Large intestine (tissue), 3 donors: ENCODE results near the gene SASH1. TPM values are rescaled to one million over a fixed set of nuclear protein-coding genes. Genes with fewer than 3 reads are reported as not detected.
"Not testable (repeated sequence)": the region's sequence is repeated elsewhere in the genome, so short reads cannot be mapped to it uniquely, and the experiment has no call there.

Source experiments
- DNase-seq, 2 donors: peaks; one replicate each; pipeline versions ENCODE4 v3.0.0 to v3.0.0-alpha.2; 2013
- H3K27ac ChIP-seq: one replicate; pipeline ENCODE4 v1.5.1; 2013; ENCODE audit warnings: low read length
- H3K27me3 ChIP-seq: 2 replicates; pipeline ENCODE4 v1.6.1; 2013; ENCODE audit warnings: low read length; ENCODE audit not compliant: control insufficient read depth, insufficient read depth
- H3K36me3 ChIP-seq: 2 replicates; pipeline ENCODE4 v1.6.1; 2013; ENCODE audit warnings: low read length; ENCODE audit not compliant: control insufficient read depth, insufficient read depth
- H3K4me1 ChIP-seq: one replicate; pipeline ENCODE4 v1.6.1; 2013; ENCODE audit warnings: low read length; ENCODE audit not compliant: control insufficient read depth, insufficient read depth
- H3K4me3 ChIP-seq: one replicate; pipeline ENCODE4 v1.5.1; 2013; ENCODE audit warnings: low read length
- H3K9me3 ChIP-seq: one replicate; pipeline ENCODE4 v1.6.1; 2013; ENCODE audit warnings: mild to moderate bottlenecking, low read depth, low read length, moderate library complexity; ENCODE audit not compliant: control insufficient read depth
- WGBS: methylation state at CpG from one replicate; pipeline ENCODE4 v1.1.5; 2013; ENCODE audit warnings: low lambda C conversion rate; ENCODE audit not compliant: insufficient coverage; 5-methylcytosine and 5-hydroxymethylcytosine counted together
- polyA plus RNA-seq: library from polyadenylated mRNA; unstranded; fragments of 120-200 nt; gene quantifications from one replicate; pipeline ENCODE4 v1.2.1, GENCODE V29; 2013

Gene SASH1
- polyA plus RNA-seq, 1 donor: 15.9 TPM

DNA sequence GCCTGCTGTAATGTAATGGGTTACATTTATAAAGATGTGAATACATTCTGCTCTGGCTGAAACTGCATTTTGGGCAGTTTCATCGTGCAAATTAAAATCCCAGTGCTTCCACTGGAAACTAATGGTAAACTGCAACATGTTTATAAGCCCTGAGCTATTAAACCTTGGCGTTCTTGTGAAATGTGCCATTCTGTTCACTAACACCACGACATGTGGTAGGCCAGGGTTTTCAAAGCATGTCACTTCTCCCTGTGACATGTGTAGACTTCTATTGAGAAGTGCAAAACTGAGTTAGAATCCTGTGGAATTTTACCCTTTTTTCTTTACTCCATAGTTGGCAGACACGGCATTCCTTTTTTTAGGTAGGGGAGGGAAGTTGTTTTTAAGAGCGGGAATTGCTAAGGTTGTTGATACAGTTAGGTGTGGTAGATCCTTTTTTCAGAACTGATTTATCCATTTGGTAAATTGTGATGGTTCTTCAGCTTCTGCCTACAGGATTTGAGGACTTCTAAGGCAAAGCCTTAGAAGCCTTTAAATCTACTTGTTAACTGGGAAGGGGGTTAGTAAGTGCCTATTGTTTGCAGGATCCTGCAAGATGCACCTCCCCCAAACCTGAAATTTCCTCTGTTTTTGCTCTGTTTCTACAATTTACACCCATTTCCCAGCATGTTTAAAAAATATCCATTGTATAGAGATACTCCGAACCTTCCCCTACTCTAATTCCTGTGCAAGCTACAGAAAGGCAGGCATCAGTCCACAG, 4.2 kb downstream of the SASH1 start:
- no CpG with 5 or more reads among the region's 6 CpGs for WGBS
- no peak overlapping the region for H3K4me3 ChIP-seq
- no peaks in the 10 kb centered on the region for H3K9me3 ChIP-seq

DNA sequence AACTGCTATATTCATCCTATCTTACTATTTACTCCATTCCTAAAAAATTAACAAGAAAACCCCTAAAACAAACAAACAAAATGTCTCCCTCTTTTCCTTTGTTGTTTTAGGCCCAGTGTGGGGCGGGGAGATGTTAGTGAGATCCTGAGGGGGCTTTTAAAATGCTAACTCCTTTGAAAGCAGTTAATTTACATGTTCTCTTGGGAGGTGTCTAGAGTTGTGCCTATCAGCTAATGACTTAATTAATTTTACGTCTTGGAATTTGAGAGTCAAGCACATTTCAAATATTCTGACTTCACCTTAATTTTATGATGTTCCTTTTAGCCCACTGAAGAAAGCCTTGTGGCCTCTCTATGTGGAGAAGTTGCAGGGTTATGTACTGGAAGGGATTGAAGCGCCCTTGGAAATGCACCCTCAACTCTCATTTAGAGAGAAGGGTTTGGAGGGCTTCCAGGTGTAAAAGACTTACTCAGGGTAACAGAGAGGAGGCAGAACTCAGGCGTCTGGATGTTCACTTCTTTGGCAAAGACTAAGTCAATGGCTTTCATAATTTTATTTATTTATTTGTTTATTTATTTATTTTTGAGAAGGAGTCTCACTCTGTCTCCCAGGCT, 4.9 kb downstream of the SASH1 start:
- Histone ChIP-seq H3K4me1 (no peaks in the 10 kb centered on the region), H3K27me3 (no peaks in the 10 kb centered on the region), H3K27ac (no peak overlapping the region), H3K36me3 (no peaks in the 10 kb centered on the region), H3K4me3 (no peak overlapping the region), H3K9me3 (no peaks in the 10 kb centered on the region)
- DNase-seq: no peak
- no CpG with 5 or more reads among the region's 4 CpGs for WGBS

More for the DNA sequence above, 4.2 kb downstream of the SASH1 start:
- no peak overlapping the region for H3K27ac ChIP-seq
- no peaks in the 10 kb centered on the region for H3K4me1 ChIP-seq
- no peaks in the 10 kb centered on the region for H3K36me3 ChIP-seq
- no peaks in the 10 kb centered on the region for H3K27me3 ChIP-seq
- no peak for DNase-seq

DNA sequence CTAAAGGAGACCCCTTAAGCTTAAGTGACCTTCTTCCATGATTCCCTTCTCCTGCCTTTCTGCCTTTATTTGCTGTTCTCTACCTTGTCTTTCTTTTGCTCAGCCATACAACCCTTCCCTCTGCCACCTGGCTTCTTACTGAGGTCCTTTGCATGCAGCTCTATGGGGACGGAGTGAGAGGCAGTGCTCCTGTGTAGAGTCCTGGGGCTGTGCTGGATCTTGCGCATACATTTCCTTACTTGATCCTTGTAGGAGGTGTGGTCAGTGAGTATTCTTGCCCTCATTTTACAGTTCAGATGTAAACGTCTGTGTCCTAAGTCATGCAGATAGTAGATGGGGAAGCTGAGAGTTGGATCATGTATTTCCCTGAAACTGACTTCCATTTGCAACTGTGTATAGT, 5.7 kb downstream of the SASH1 start:
- no CpG with 5 or more reads among the region's 3 CpGs for WGBS
- Histone ChIP-seq H3K4me3 (no peak overlapping the region), H3K9me3 (no peaks in the 10 kb centered on the region), H3K27me3 (no peaks in the 10 kb centered on the region), H3K36me3 (no peaks in the 10 kb centered on the region), H3K4me1 (no peaks in the 10 kb centered on the region), H3K27ac (no peak overlapping the region)
- DNase-seq: no peak

DNA sequence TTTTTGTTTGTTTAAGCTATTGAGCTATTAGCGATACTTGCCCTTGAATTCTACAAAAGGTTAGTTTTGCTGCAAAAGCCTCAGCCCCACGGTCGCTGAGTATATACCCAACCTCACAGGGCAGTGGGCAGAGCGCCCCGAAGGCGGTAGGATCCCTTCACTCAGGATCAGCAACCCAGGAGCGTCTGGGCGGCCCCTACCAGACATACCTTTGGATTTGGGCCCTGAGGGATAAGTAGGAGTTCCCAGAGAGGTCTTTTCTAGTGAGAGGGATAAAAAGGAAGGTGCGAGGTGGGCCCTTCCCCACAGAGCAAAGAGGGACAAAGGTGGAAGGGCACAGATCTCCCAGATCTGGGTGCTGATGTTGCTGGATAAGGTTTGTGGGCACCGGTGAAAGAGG, 6.1 kb downstream of the SASH1 start:
- Histone ChIP-seq H3K27me3 (no peaks in the 10 kb centered on the region), H3K4me1 (no peaks in the 10 kb centered on the region), H3K4me3 (no peak overlapping the region), H3K27ac (no peak overlapping the region), H3K9me3 (no peaks in the 10 kb centered on the region), H3K36me3 (no peaks in the 10 kb centered on the region)
- 100% methylated on average over 1 of the region's 10 CpGs for WGBS
- DNase-seq: no peak

DNA sequence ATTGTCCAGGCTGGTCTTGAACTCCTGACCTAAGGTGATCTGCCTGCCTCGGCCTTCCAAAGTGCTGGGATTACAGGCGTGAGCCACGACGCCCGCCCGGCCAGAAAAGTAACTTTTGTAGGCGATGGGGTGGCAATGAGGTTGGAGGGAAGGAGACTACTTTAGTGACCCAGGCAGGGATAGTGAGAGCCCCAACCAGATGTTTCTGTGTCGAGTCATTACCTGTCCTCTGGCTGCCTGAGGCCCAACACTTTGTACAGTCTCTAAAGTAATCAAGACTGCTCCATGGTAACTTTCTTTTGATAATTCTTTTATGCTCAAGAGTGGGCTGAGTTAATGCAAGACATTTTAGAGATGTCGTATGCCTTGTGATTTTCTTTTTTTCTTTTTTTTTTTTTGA, 6.8 kb downstream of the SASH1 start:
- H3K27ac ChIP-seq: no peak overlapping the region
- no peaks in the 10 kb centered on the region for H3K9me3 ChIP-seq

DNA sequence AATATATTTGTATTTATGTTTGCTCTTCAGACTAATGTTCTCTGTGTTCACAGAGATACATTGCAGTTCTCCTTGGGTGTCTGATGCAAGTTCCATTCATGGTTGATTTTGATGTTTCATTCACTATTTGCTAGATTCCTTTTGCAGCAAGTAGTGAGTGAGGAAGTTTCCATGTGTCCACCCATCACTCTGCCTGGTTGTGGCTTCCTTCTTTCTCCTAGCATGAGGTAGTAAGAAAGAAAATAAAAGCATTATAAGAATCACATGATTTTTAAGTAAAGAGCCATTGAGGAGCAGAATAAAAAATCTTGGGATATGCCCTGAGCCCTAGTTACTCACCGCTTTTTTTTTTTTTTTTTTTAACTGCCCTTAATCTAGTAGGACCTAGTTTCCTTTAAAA, 8.7 kb downstream of the SASH1 start:
- 100% methylated on average over 1 of the region's 1 CpG for WGBS
- H3K4me1 ChIP-seq: no peaks in the 10 kb centered on the region
- no peaks in the 10 kb centered on the region for H3K9me3 ChIP-seq
- H3K36me3 ChIP-seq: no peaks in the 10 kb centered on the region
- H3K27me3 ChIP-seq: no peaks in the 10 kb centered on the region
- H3K27ac ChIP-seq: no peak overlapping the region
- DNase-seq: no peak
- H3K4me3 ChIP-seq: no peak overlapping the region

More for the DNA sequence above, 6.8 kb downstream of the SASH1 start:
- Histone ChIP-seq H3K4me1 (no peaks in the 10 kb centered on the region), H3K36me3 (no peaks in the 10 kb centered on the region), H3K27me3 (no peaks in the 10 kb centered on the region), H3K4me3 (no peak overlapping the region)
- WGBS: no CpG with 5 or more reads among the region's 9 CpGs
- no peak for DNase-seq

DNA sequence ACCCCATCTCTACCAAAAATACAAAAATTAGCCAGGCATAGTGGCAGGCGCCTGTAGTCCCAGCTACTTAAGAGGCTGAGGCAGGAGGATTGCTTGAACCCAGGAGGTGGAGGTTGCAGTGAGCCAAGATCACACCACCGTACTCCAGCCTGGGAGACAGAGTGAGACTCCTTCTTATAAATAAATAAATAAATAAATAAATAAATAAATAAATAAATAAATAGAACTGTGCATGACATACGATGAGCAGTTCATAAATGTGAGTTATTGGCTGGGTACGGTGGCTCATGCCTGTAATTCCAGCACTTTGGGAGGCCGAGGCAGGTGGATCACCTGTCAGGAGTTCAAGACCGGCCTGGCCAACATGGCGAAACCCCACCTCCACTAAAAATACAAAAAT, 9.8 kb downstream of the SASH1 start:
- not testable (repeated sequence) for DNase-seq, H3K4me3 ChIP-seq, H3K4me1 ChIP-seq, H3K27ac ChIP-seq, H3K27me3 ChIP-seq, H3K9me3 ChIP-seq, H3K36me3 ChIP-seq
- WGBS: no CpG with 5 or more reads among the region's 7 CpGs

DNA sequence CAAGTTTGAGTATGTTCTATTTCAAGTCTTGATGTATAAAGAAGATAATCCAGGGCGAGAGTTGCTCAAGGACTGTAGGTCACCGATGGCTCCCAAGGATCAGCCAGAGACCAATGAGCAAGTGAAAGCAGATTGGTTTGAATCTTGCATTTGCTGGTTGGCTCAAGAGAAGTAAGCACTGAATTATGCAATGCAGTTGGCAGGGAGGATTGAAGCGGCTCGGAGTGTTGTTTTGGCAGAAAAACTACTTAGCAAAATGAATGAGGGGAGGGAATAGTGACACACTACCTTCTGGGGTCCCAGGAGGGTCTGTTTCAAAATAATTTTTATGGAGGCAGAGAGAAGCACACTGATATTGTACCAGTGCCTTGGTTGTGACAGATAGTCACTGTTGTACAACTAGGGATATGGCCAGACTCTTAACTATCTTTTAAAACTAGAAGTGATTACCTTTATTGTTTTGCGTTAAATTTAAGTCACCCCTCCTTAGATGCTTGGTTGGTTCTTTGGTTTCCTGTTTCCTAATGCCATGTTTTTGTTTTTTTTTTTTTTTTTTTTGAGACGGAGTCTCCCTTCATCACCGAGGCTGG, 15.7 kb downstream of the SASH1 start:
- DNase-seq: no peak
- no peaks in the 10 kb centered on the region for H3K4me1 ChIP-seq
- WGBS: 100% methylated on average over 1 of the region's 7 CpGs
- H3K27me3 ChIP-seq: no peaks in the 10 kb centered on the region
- no peak overlapping the region for H3K4me3 ChIP-seq
- H3K27ac ChIP-seq: no peak overlapping the region
- no peaks in the 10 kb centered on the region for H3K36me3 ChIP-seq
- no peaks in the 10 kb centered on the region for H3K9me3 ChIP-seq

DNA sequence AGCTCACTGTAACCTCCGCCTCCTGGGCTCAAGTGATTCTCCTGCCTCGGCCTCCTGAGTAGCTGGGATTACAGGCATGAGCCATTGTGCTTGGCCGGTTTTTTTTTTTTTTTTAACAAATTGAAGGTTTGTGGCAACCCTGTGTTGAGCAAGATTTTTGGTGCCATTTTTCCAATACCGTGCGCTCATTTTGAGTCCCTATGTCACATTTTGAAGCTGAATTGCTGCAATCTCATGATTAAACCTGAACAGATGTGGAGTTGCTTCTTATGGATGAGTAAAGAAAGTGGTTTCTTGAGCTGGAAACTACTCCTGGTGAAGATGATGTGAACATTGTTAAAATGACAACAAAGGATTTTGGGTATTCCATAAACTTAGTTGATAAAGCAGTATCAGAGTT, 16.6 kb downstream of the SASH1 start:
- no peaks in the 10 kb centered on the region for H3K9me3 ChIP-seq
- no peaks in the 10 kb centered on the region for H3K4me1 ChIP-seq
- no peaks in the 10 kb centered on the region for H3K27me3 ChIP-seq

DNA sequence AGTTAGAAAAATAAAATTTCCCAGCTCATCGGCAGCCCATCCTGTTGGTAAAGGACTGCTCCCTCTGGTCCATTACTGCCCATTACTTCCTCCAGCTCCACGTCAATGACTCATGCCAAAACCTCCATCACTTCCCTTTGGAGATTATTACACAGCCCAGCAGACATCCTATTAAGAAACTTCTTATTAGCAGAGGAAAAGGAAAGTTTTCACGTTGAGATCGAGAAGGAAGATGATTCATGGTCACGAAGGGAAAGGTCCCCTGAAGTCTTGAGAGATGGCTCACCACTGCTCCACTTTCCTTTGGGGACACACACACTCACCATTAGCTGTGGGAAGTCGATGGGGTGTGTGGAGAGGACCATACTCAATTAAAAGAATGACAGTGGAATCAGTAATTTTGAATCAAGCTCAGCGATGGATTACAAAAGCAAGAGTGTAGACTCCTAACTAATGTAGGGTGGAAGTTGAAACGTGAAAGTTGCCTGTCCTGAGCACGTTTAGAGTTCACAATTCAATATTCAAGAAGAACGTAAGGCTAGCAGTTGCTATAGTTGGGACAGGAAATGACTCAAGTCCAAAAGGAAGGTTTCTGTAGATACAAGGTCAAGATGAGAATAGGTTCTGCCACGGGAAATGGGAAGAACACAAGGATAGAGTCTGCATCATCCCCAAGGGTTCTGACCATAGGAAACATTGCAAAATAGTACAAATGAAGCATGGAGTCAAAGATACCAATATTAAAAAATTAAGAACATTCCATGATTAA, 21.6 kb downstream of the SASH1 start:
- 88% methylated on average over 6 of the region's 11 CpGs for WGBS
- H3K27ac ChIP-seq: no peak overlapping the region
- no peaks in the 10 kb centered on the region for H3K27me3 ChIP-seq
- H3K4me3 ChIP-seq: no peak overlapping the region
- no peak for DNase-seq
- no peaks in the 10 kb centered on the region for H3K36me3 ChIP-seq
- H3K9me3 ChIP-seq: no peaks in the 10 kb centered on the region
- H3K4me1 ChIP-seq: no peaks in the 10 kb centered on the region

More for the DNA sequence above, 16.6 kb downstream of the SASH1 start:
- no peak overlapping the region for H3K4me3 ChIP-seq
- DNase-seq: no peak
- H3K27ac ChIP-seq: no peak overlapping the region
- no CpG with 5 or more reads among the region's 5 CpGs for WGBS
- H3K36me3 ChIP-seq: no peaks in the 10 kb centered on the region
